Spleen (tissue), 11 donors: ENCODE data around the gene FGD4. TPM values are rescaled to one million over a fixed set of nuclear protein-coding genes. Genes with fewer than 3 reads are reported as not detected.

Source experiments
- DNase-seq: peaks from one replicate; pipeline ENCODE4 v3.0.0-alpha.2; 2020
- H3K27ac ChIP-seq, 8 donors: fragments of 200-600 bp; sonication (generic) in 7 of 8; 1 replicate in 4 of 8; 2 replicates in 4 of 8; pipeline versions ENCODE4 v1.5.0 to v1.8.0; 2016 to 2021; ENCODE audit warnings: inconsistent platforms in 4 of 8, mild to moderate bottlenecking in 4 of 8, moderate library complexity in 1 of 8
- H3K27me3 ChIP-seq, 7 donors: fragments of 200-600 bp; sonication (generic) in 6 of 7; replicated peaks in 1 of 7; 1 replicate in 4 of 7; 2 replicates in 3 of 7; pipeline versions ENCODE4 v1.5.0 to v1.8.0; 2016 to 2021; ENCODE audit warnings: inconsistent platforms in 3 of 7, mild to moderate bottlenecking in 1 of 7
- H3K36me3 ChIP-seq, 6 donors: fragments of 200-600 bp; sonication (generic) in 5 of 6; 1 replicate in 4 of 6; 2 replicates in 2 of 6; pipeline versions ENCODE4 v1.5.0 to v1.8.0; 2016 to 2021; ENCODE audit warnings: inconsistent platforms in 2 of 6
- H3K4me1 ChIP-seq, 6 donors: fragments of 200-600 bp; sonication (generic) in 5 of 6; 1 replicate in 3 of 6; 2 replicates in 3 of 6; pipeline versions ENCODE4 v1.5.0 to v1.8.0; 2016 to 2021; ENCODE audit warnings: inconsistent platforms in 3 of 6
- H3K4me3 ChIP-seq, 8 donors: fragments of 200-600 bp; sonication (generic) in 7 of 8; 1 replicate in 4 of 8; 2 replicates in 4 of 8; pipeline versions ENCODE4 v1.5.0 to v1.8.0; 2016 to 2021; ENCODE audit warnings: inconsistent platforms in 4 of 8, mild to moderate bottlenecking in 4 of 8, moderate library complexity in 2 of 8
- H3K9me3 ChIP-seq, 8 donors: fragments of 200-600 bp; sonication (generic) in 7 of 8; 1 replicate in 4 of 8; 2 replicates in 4 of 8; pipeline versions ENCODE4 v1.5.0 to v1.8.0; 2016 to 2021; ENCODE audit warnings: inconsistent platforms in 4 of 8
- POLR2A ChIP-seq, 3 donors: fragments of 450-650 bp; IDR thresholded peaks; one replicate each; pipeline ENCODE4 v1.5.1; 2017; ENCODE audit warnings: antibody characterized with exemption in 3 of 3, mild to moderate bottlenecking in 1 of 3
- POLR2AphosphoS5 ChIP-seq, 3 donors: sonication (generic); formaldehyde crosslinking; IDR thresholded peaks; one replicate each; pipeline ENCODE4 v1.5.1; 2017; ENCODE audit warnings: antibody characterized with exemption in 3 of 3
- WGBS, 5 donors: extraction: QIAGEN DNeasy Blood & Tissue Kit in 3 of 5; methylation state at CpG; one replicate each; pipeline versions ENCODE4 v1.1.5 to v1.1.7; 2013 to 2018; 5-methylcytosine and 5-hydroxymethylcytosine counted together
- intact Hi-C: fragments of 100-400 bp; cut with DNase I; formaldehyde crosslinking; loops from one replicate; pipeline ENCODE4 v1.15.0; 2023; ENCODE audit warnings: low total_unique reads
- polyA plus RNA-seq, 3 donors: library from polyadenylated mRNA; stranded (reverse); fragments of 200-250 nt; gene quantifications; one replicate each; pipeline ENCODE4 v1.2.1, GENCODE V29; 2013
- total RNA-seq, 7 donors: library from RNA; depleted of rRNA in 3 of 7; stranded (reverse); fragments of >200 nt in 3 of 7; fragmentation: NEBNext Ultra II Directional in 4 of 7; extraction: Animal tissue kit (Norgen Biotek cat#: 25700) in 4 of 7; gene quantifications; one replicate each; pipeline versions ENCODE4 v1.1.0 to v1.2.1, GENCODE V29; 2016 to 2021
- TF ChIP-seq, protein P1 (sequence below), 11 experiments: fragments of 200-600 bp in 7 of 11; fragments of 450-650 bp in 4 of 11; sonication (generic) in 4 of 11; IDR thresholded peaks in 8 of 11; conservative IDR thresholded peaks in 3 of 11; 1 replicate in 7 of 11; 2 replicates in 4 of 11; pipeline versions ENCODE4 v1.4.0 to v1.8.0; 2016 to 2021; ENCODE audit warnings: antibody characterized with exemption in 11 of 11, inconsistent platforms in 4 of 11, mild to moderate bottlenecking in 1 of 11
- donor health status: healthy with polysubstance abuse.
- donor health status: DM: no; HTN: no; CAD: no; lungs with moderate emphysema.
- donor health status: DM: no; HTN: no; CAD: no.
- donor health status: Bipolar disorder and iron deficiency.
- donor health status: healthy.
- donor health status: DM: no; HTN: no; CAD: no.
- donor health status: DM: yes; HTN: yes; CAD: no.

Gene FGD4
- total and polyA plus RNA-seq, 10 donors, result 1.0 to 44.4 (median 25.7) TPM

DNA sequence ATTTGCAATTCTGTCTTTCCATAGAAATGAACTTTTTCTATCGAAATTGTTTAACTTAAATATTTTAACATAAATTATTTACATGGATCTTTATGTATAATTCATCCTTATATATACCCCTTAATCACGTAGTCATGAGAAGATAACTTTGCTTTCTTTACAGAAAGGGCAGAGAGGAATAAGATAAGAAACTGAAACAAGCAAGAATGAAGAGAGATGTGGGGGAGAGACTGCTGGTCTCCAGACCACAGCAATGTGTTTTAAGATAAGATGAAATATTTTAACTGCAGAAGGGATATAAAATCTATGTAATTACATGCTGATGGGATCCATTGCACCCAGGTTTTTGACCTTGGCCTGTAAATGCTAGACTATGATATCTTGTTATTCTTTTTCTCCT is 245.1 kb downstream of the FGD4 start:
- Histone ChIP-seq H3K27me3 (no peaks in the 10 kb centered on the region), H3K4me3 (no peak overlapping the region), H3K36me3 (peaks cover 0 to 73% (median 14%) of the 10 kb centered on the region in 6 donors), H3K27ac (no peak overlapping the region), H3K9me3 (no peaks in the 10 kb centered on the region), H3K4me1 (no peaks in the 10 kb centered on the region)
- TF ChIP-seq POLR2AphosphoS5 (IDR thresholded peaks at IDR 0.05) (no peak), POLR2A (IDR thresholded peaks at IDR 0.05) (no peak)
- TF ChIP-seq, protein P1, sequence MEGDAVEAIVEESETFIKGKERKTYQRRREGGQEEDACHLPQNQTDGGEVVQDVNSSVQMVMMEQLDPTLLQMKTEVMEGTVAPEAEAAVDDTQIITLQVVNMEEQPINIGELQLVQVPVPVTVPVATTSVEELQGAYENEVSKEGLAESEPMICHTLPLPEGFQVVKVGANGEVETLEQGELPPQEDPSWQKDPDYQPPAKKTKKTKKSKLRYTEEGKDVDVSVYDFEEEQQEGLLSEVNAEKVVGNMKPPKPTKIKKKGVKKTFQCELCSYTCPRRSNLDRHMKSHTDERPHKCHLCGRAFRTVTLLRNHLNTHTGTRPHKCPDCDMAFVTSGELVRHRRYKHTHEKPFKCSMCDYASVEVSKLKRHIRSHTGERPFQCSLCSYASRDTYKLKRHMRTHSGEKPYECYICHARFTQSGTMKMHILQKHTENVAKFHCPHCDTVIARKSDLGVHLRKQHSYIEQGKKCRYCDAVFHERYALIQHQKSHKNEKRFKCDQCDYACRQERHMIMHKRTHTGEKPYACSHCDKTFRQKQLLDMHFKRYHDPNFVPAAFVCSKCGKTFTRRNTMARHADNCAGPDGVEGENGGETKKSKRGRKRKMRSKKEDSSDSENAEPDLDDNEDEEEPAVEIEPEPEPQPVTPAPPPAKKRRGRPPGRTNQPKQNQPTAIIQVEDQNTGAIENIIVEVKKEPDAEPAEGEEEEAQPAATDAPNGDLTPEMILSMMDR (IDR thresholded peaks at IDR 0.05 in 8 of 11, conservative IDR thresholded peaks at IDR 0.05 in 3 of 11), result no peak
- WGBS, 5 donors, result 72 to 83% (median 80%) methylated on average over 2 of the region's 2 CpGs
- intact Hi-C loops, result no loop called here
- no peak for DNase-seq

DNA sequence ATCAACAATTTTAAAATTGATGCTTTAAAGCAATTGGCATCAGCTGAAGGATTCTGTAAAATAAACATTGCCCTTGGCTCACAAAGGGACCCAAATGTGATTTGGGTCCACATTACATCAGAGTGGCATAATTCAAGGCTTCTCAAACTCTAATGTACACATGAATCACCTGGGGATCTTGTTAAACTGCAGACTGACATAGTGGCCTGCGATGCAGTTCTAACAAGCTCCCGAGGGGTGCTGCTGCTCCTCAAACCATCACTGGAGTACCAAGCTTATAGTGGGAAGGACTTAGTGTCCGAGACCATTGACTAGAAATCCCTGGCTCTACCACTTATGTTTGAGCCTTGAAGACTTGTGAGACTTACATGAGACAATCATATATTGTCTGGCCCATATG is 247.9 kb downstream of the FGD4 start:
- H3K9me3 ChIP-seq, result no peaks in the 10 kb centered on the region
- 78 to 98% (median 94%) methylated on average over 3 of the region's 3 CpGs for WGBS, 5 donors

DNA sequence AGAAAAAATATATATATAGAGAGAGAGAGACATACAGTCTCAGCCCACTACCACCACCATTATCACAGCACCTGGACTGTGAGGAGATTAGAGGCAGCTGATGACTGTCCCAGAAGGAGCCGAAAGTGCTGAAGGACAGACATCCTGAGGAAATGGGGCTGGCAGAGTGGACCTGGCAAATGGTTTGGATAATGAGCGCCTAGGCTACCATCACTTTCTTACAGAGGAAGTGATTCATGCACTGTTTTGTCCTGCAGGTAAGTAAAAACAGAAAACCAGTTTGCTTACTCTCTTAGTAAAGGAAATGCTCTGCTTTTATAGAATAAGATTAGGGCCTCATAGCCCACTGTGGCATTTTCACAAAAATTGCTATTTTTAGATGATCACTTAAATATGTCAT is 251.2 kb downstream of the FGD4 start:
- intact Hi-C loops, result no loop called here
- H3K9me3 ChIP-seq, result no peaks in the 10 kb centered on the region
- peaks cover 0 to 12% (median 0%) of the 10 kb centered on the region in 6 donors for H3K36me3 ChIP-seq
- WGBS, 5 donors, result 36 to 67% (median 56%) methylated on average over 2 of the region's 2 CpGs
- TF ChIP-seq POLR2AphosphoS5 (IDR thresholded peaks at IDR 0.05), result no peak
- TF ChIP-seq, protein P1 (IDR thresholded peaks at IDR 0.05 in 8 of 11, conservative IDR thresholded peaks at IDR 0.05 in 3 of 11), result no peak
- no peak for TF ChIP-seq POLR2A (IDR thresholded peaks at IDR 0.05)
- H3K27me3 ChIP-seq, result no peaks in the 10 kb centered on the region
- no peaks in the 10 kb centered on the region for H3K4me1 ChIP-seq
- no peak overlapping the region for H3K27ac ChIP-seq
- no peak for DNase-seq
- H3K4me3 ChIP-seq, result no peak overlapping the region

More for the DNA sequence above, 247.9 kb downstream of the FGD4 start:
- no peak for DNase-seq
- Histone ChIP-seq H3K27ac (no peak overlapping the region), H3K27me3 (no peaks in the 10 kb centered on the region), H3K4me3 (no peak overlapping the region), H3K4me1 (no peaks in the 10 kb centered on the region), H3K36me3 (peaks cover 0 to 44% (median 3%) of the 10 kb centered on the region in 6 donors)
- intact Hi-C loops, result no loop called here
- TF ChIP-seq, protein P1 (IDR thresholded peaks at IDR 0.05 in 8 of 11, conservative IDR thresholded peaks at IDR 0.05 in 3 of 11), result no peak
- TF ChIP-seq POLR2AphosphoS5 (IDR thresholded peaks at IDR 0.05), result no peak
- TF ChIP-seq POLR2A (IDR thresholded peaks at IDR 0.05), result no peak

DNA sequence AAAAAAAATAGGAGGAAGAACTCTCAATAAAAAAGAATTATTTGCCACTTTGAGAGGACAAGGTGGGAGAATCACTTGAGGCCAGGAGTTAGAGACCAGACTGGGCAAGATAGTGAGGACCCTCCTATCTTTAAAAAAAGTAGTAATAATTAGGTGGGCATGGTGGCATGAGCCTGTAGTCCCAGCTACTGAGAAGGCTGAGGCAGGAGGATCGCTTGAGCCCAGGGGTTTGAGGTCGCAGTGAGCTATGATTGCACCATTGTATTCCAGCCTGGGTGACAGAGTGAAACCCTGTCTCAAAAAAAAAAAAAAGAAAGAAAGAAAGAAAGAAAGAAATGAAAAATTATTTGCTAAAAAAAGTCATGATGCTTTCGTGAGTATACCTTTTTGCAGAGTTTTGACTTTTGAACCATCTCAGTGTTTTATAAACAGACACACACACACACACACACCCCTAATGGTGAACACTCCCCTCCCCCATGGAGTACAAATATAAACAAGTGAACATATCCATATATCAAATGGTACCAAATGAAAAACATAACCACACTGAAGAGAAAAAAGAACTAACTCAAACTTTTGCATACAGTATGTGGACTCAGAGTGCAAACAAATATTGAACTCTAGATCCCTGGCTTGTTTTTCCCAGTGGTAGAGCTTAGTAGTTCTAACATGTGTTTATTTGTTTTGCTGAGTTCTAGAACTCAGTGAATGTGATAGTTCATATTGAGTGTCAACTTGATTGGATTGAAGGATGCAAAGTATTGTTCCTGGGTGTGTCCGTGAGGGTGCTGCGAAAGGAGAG is 252.0 kb downstream of the FGD4 start:
- Histone ChIP-seq H3K27ac (no peak overlapping the region), H3K4me3 (no peak overlapping the region), H3K36me3 (peaks cover 0 to 3% (median 0%) of the 10 kb centered on the region in 6 donors), H3K9me3 (no peaks in the 10 kb centered on the region), H3K27me3 (no peaks in the 10 kb centered on the region), H3K4me1 (no peaks in the 10 kb centered on the region)
- DNase-seq, result no peak
- 88 to 97% (median 93%) methylated on average over 5 of the region's 5 CpGs for WGBS, 5 donors
- intact Hi-C loops, result no loop called here
- TF ChIP-seq POLR2A (IDR thresholded peaks at IDR 0.05), result no peak
